Common myeloid progenitor, CD34-positive (primary cell): ENCODE results near the gene NHLRC2.

Experiments
- CTCF ChIA-PET: fragments of 350-600 bp; sonication (Branson Sonifier 250); formaldehyde crosslinking; loops from one replicate; lab custom pipeline; 2021; ENCODE audit warnings: antibody characterized with exemption; lab: Charles Lee
- POLR2A ChIA-PET: fragments of 350-600 bp; sonication (Branson Sonifier 250); formaldehyde crosslinking; loops from one replicate; lab custom pipeline; 2021; ENCODE audit warnings: antibody characterized with exemption; lab: Charles Lee
- DNase-seq, 3 donors: peaks; one replicate each; pipeline versions ENCODE4 v3.0.0 to v3.0.0-alpha.2; 2013
- H3K27ac ChIP-seq, 2 experiments: 1 replicate in 1 of 2; 2 replicates in 1 of 2; pipeline ENCODE4 v1.7.0; 2013; ENCODE audit warnings: inconsistent platforms in 2 of 2, low read length in 2 of 2, mild to moderate bottlenecking in 2 of 2, low read depth in 1 of 2, moderate library complexity in 1 of 2; ENCODE audit not compliant: severe bottlenecking in 2 of 2, insufficient read depth in 1 of 2, poor library complexity in 1 of 2
- H3K27me3 ChIP-seq, 5 experiments: replicated peaks in 2 of 5; 1 replicate in 3 of 5; 2 replicates in 2 of 5; pipeline versions ENCODE4 v1.6.1 to v1.7.0; 2013; ENCODE audit warnings: low read length in 4 of 5, mild to moderate bottlenecking in 2 of 5, moderate library complexity in 2 of 5, inconsistent platforms in 1 of 5; ENCODE audit not compliant: insufficient read depth in 5 of 5, control insufficient read depth in 4 of 5
- H3K36me3 ChIP-seq, 4 experiments: 1 replicate in 2 of 4; 2 replicates in 2 of 4; pipeline versions ENCODE4 v1.6.1 to v1.7.0; 2013; ENCODE audit warnings: low read length in 3 of 4, control low read depth in 1 of 4, mild to moderate bottlenecking in 1 of 4; ENCODE audit not compliant: control insufficient read depth in 4 of 4, insufficient read depth in 4 of 4
- H3K4me1 ChIP-seq, 4 experiments: 1 replicate in 3 of 4; 2 replicates in 1 of 4; pipeline versions ENCODE4 v1.6.1 to v1.7.1; 2013; ENCODE audit warnings: low read length in 3 of 4, mild to moderate bottlenecking in 3 of 4, control low read depth in 1 of 4, inconsistent platforms in 1 of 4, moderate library complexity in 1 of 4; ENCODE audit not compliant: control insufficient read depth in 4 of 4, insufficient read depth in 4 of 4; ENCODE audit errors: control extremely low read depth in 1 of 4
- H3K4me3 ChIP-seq, 7 experiments: 1 replicate in 4 of 7; 2 replicates in 3 of 7; pipeline versions ENCODE4 v1.5.1 to v1.7.0; 2013; ENCODE audit warnings: mild to moderate bottlenecking in 7 of 7, low read length in 6 of 7, moderate library complexity in 6 of 7, inconsistent platforms in 2 of 7, low read depth in 2 of 7, control low read depth in 1 of 7; ENCODE audit not compliant: insufficient read depth in 4 of 7, control insufficient read depth in 1 of 7; ENCODE audit errors: extremely low read depth in 1 of 7
- H3K9me3 ChIP-seq, 5 experiments: 1 replicate in 4 of 5; 2 replicates in 1 of 5; pipeline versions ENCODE4 v1.6.1 to v1.7.1; 2013; ENCODE audit warnings: low read length in 4 of 5, mild to moderate bottlenecking in 2 of 5, inconsistent platforms in 1 of 5, low read depth in 1 of 5, moderate library complexity in 1 of 5; ENCODE audit not compliant: control insufficient read depth in 4 of 5, insufficient read depth in 2 of 5; ENCODE audit errors: control extremely low read depth in 1 of 5
- WGBS: methylation state at CpG from one replicate; pipeline ENCODE4 v1.1.5; 2013; ENCODE audit not compliant: insufficient coverage; 5-methylcytosine and 5-hydroxymethylcytosine counted together

The NHLRC2 gene

GRCh38 chr10:113920875-113921274, 66.4 kb downstream of the NHLRC2 start:
- no peaks in the 10 kb centered on the region for H3K27me3 ChIP-seq
- no peak for DNase-seq
- POLR2A ChIA-PET, result no interaction called here
- H3K4me3 ChIP-seq, result no peak overlapping the region
- 100% methylated on average over 1 of the region's 3 CpGs for WGBS
- H3K9me3 ChIP-seq, result peaks cover 0 to 10% (median 4%) of the 10 kb centered on the region in 5 experiments
- no peak overlapping the region for H3K27ac ChIP-seq
- H3K4me1 ChIP-seq, result no peaks in the 10 kb centered on the region
- CTCF ChIA-PET, result no interaction called here
- no peaks in the 10 kb centered on the region for H3K36me3 ChIP-seq

DNA sequence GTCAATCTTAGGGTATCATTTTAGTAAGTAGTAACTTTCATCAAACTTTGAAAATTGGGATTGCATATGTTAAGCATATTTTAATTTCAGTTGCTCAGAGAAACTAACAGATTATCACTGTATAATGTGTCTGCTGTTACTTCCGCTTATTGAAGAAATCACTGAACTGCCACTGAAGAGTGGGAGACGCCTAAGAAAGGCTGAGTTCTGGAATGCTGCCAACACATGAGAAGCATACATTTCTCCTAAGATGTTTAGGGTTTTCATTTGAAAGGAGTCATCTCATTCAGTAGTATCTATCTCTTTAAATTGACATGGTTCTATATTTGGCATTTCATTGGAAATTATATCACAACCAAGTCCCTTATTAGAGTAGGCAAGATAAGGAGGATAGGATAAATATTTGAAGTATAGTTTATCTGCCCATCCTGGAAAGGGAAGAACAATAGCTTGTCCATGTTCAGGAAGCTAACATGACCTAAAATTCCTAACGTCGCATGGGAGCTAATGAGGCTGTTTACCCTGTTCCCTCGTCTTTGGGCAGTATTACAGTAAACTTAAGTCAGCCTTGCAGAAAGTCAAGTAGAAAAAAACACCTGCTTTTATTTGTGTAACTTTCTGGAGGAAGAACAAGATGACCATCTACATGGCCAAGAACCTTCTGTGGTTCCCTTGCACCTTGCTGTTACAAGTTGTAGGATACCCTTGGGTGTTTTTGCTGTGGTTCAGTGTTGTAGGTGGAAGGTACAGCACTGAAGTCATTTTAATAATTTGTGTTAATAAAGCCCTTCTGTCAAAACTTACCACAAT, 67.3 kb downstream of the NHLRC2 start:
- no peak overlapping the region for H3K4me3 ChIP-seq
- POLR2A ChIA-PET, result no interaction called here
- 83% methylated on average over 4 of the region's 5 CpGs for WGBS
- DNase-seq, result peak in 2 of 3 donors; percentile 22 to 40
- H3K27ac ChIP-seq, result no peak overlapping the region
- H3K4me1 ChIP-seq, result no peaks in the 10 kb centered on the region
- peaks cover 2 to 13% (median 4%) of the 10 kb centered on the region in 5 experiments for H3K9me3 ChIP-seq
- CTCF ChIA-PET, result interaction anchor here (0.9 to 1.5 kb wide), 7 partner anchors 8 to 123 kb away, joined by 3 to 4 read pairs (median 3); no protein-coding TSS in a partner anchor
- no peaks in the 10 kb centered on the region for H3K36me3 ChIP-seq
- H3K27me3 ChIP-seq, result no peaks in the 10 kb centered on the region

DNA sequence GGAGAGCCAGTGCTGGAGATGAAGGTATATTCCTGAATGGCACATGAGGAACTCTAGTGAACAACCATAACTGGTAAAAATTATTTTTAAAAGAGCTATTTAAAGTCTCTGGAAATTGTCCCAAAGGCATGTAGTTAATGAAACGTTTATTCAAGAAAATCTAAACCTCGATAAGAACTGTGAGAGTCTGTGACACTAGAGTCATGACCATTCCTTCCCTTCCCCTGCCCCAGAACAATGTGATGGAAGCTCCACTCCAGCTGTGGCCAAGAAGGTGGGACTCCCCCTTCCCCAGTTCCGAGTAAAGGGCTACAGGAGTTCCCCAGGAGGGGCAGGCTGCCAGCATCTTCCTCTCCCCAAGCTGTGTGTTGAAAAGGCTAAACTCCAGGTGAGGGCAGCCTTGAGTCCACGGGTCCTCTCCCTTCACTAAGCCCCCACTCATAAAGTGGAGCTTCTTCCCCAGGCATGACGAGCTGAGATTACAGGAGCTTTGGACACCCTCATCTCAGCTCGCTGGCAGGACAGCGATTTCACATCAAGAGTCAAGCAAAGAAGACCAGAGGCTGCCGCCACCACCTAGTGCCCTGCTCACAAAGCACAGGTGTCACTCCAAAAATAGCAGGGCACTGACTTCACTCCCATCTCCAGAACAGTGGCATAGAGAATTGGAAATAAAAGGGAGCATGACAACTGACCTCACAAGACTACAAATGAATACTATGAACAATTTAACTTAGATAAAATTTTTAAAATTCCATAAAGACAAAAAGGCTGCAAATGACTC, 68.5 kb downstream of the NHLRC2 start:
- Histone ChIP-seq H3K36me3 (no peaks in the 10 kb centered on the region), H3K9me3 (peaks cover 2 to 13% (median 4%) of the 10 kb centered on the region in 5 experiments), H3K27ac (no peak overlapping the region), H3K27me3 (no peaks in the 10 kb centered on the region), H3K4me1 (no peaks in the 10 kb centered on the region), H3K4me3 (no peak overlapping the region)
- ChIA-PET CTCF (interaction anchor here (1.0 to 1.5 kb wide), 6 partner anchors 9 to 180 kb away, joined by 3 to 4 read pairs (median 4); no protein-coding TSS in a partner anchor), POLR2A (no interaction called here)
- DNase-seq, result peak; percentile 11 to 14 (median 12)
- 68% methylated on average over 6 of the region's 8 CpGs for WGBS

DNA sequence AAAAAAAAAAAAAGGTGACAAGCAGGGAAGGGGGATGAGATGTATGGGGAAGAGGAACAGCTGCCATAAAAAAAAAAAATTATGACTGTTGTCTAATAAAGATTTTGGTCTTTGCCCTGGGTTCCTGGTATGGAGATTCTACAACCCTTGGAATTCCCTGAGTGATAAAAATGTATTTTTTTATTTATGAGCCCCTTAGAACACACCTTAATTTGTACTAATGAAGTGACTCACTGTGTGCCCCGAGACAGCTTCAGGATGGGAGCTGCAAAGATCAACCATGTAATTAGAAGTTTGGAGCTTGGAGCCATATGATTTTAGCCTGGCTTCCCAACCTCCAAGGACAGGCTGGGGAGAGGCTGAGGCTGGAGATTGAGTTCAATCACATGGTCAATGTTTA, 69.7 kb downstream of the NHLRC2 start:
- Histone ChIP-seq H3K36me3 (no peaks in the 10 kb centered on the region), H3K4me1 (peaks cover 0 to 2% (median 0%) of the 10 kb centered on the region in 4 experiments), H3K9me3 (peaks cover 2 to 13% (median 4%) of the 10 kb centered on the region in 5 experiments), H3K27me3 (no peaks in the 10 kb centered on the region), H3K27ac (no peak overlapping the region), H3K4me3 (no peak overlapping the region)
- no peak for DNase-seq
- ChIA-PET CTCF (no interaction called here), POLR2A (no interaction called here)
- 100% methylated on average over 1 of the region's 1 CpG for WGBS

- ChIA-PET POLR2A (no interaction called here), CTCF (no interaction called here)
- Histone ChIP-seq H3K27me3 (no peaks in the 10 kb centered on the region), H3K9me3 (peaks cover 2 to 13% (median 4%) of the 10 kb centered on the region in 5 experiments), H3K27ac (no peak overlapping the region), H3K4me1 (peaks cover 0 to 6% (median 0%) of the 10 kb centered on the region in 4 experiments), H3K4me3 (no peak overlapping the region), H3K36me3 (no peaks in the 10 kb centered on the region)
- DNase-seq, result no peak
- WGBS, result no CpG with 5 or more reads among the region's 4 CpGs
Observed at GRCh38 chr10:113924664-113925063, 70.2 kb downstream of the NHLRC2 start.

DNA sequence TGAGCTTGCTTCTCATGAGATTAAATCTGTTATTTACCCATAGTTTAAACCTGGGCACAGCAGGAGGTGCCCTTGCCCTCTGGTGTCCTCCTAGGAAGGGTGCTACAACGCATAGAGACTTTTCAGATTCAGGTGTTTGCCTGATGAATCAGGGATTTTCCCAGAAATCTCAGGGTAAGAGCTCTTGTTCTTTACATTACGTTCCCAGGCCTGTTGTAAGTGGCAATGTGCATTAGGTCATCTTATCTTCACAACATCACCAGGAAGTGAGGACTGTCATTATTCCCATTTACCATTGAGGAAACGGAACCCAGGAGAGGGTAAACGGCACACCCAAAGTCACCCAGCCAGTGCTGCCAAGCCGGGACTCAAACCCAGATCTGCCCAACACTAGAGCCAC, 73.0 kb downstream of the NHLRC2 start:
- no peak overlapping the region for H3K27ac ChIP-seq
- POLR2A ChIA-PET, result no interaction called here
- CTCF ChIA-PET, result interaction anchor here (1.3 kb wide), 1 partner anchor 32 kb away, joined by 3 read pairs; no protein-coding TSS in a partner anchor
- 95% methylated on average over 3 of the region's 5 CpGs for WGBS
- H3K9me3 ChIP-seq, result peaks cover 2 to 13% (median 4%) of the 10 kb centered on the region in 5 experiments
- DNase-seq, result no peak
- peaks cover 0 to 6% (median 0%) of the 10 kb centered on the region in 4 experiments for H3K4me1 ChIP-seq
- H3K27me3 ChIP-seq, result no peaks in the 10 kb centered on the region
- H3K36me3 ChIP-seq, result no peaks in the 10 kb centered on the region
- no peak overlapping the region for H3K4me3 ChIP-seq
